HG02852 (cell line): ENCODE measurements around the gene PEX19.
A peak's percentile ranks its signal among the peaks of the same experiment; 100 is the strongest.

Source experiments
- ATAC-seq: cut with Tn5 transposase; IDR thresholded peaks from one replicate; pipeline ENCODE4 v1.9.1; 2021; ENCODE audit warnings: mild to moderate bottlenecking, moderate library complexity; ENCODE audit not compliant: unreplicated experiment

PEX19 gene

DNA sequence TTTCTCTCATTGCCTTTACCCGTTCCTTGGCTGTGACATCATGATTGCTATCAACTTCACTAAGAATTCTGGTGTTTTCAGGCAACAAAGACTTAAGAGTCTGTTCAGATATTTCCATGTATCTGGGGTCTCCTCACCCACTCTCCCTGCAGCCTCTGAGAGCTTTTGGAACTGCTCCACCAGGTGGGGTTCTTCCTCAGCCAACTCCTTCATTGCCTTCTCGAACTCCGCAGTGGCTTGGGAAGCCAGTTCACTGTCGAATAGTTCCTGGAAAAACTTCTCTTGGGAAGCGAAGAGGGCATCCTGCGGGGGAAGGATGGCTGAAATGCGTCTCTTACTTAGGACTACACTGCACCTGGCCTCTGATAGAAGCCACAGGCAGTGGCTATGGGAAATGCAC lies 2.1 kb downstream of the PEX19 start:
- no peak for ATAC-seq

DNA sequence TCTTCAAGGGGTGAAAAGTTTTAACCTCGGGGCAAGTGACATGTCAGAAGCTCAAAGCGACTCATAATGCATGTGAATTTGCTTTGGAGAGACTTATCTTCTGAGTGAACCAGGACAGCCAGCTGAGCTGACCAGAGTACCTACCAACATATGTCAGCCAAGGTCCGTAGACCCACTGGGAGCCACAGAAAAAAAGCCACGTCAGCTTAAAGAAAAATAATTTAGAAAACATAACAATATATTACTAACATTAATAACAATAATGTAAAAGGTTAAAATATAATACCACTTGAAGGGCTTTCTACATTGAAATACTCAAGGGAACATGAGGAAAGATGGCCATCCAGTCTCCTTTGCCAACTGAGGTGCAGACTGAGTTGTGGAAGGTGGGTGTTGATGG lies 6.9 kb downstream of the PEX19 start:
- no peak for ATAC-seq

DNA sequence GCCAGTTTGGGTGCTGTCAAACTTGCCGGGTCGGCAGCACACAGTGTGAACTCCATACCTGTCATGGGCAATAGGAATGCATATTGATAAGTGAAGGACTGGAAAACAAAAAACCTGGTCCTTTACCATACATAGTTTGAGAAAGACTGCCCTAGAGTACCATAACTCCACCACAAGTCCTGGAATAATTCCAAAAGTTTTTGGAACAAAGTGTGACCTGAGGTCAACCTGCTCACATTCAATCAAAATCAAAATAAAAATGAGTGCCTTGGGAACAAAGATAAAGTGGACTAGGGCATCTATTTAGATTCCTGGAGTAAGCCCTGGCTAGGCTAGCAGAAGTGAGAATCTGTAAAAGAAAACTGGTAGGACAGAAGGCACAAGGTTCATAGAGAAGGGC lies 7.6 kb downstream of the PEX19 start:
- ATAC-seq, result no peak

DNA sequence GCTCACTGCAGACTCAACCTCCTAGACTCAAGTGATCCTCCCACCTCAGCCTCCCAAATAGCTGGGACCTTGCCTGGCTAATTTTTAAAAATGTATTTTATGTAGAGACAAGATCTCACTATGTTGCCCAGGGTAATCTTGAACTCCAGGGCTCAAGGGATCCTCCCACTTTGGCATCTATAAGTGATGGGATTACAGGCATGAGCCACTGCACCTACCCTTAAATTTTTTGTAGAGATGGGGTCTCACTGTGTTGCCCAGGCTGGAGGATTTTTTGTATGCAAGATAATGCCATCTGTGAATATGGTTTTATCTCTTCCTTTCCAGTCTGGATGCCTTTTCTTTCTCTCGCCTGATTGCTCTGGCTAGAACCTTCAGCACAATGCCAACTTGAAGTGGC lies 13.9 kb downstream of the PEX19 start:
- no peak for ATAC-seq

DNA sequence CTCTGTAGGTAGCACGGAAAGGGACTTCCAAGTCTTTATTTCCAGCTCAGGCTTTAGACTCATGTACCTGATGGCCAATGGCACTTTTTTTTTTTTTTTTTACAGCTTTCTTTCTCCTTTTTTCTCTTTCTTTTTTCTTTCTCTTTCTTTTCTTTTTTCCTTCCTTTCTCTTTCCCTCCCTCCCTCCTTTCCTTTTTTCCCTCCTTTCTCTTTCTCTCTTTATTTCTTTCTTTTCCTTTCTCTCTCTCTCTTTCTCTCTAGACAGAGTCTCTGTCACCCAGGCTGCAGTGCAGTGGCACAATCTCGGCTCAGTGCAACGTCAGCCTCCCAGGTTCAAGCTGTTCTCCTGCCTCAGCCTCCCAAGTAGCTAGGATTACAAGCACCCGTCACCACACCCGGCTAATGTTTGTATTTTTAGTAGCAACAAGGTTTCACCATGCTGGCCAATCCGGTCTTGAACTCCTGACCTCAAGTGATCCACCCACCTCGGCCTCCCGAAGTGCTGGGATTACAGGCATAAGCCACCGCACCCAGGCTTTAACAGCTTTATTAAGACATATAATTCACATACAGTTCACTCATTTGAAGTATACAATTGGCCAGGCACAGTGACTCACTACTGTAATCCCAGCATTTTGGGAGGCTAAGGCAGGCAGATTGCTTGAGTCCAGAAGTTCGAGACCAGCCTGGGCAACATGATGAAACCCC lies 17.5 kb downstream of the PEX19 start:
- ATAC-seq, result no peak

DNA sequence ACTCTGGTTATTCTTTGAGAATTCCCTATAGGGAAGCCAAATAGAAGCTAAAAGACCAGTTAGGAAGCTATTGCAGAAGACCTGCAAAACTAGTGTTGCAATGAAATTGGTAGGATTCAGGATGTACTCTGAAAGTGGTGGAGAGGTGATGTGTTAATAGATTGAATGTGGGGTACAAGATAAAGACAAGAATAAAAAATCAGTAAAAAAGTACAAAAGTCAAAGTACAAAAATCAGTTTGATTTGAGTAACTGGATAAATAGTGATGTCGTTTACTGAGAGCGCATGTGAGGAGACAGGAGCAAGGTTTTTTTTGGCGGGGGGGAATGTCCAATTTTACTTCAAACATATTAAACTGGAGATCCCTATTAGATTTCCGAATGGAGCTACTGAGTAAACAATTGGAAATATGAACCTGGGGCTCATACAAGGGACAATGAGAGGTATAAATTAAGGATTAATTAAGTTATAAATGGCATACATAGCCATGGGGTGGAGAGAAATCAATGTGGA lies 20.1 kb downstream of the PEX19 start:
- no peak for ATAC-seq

DNA sequence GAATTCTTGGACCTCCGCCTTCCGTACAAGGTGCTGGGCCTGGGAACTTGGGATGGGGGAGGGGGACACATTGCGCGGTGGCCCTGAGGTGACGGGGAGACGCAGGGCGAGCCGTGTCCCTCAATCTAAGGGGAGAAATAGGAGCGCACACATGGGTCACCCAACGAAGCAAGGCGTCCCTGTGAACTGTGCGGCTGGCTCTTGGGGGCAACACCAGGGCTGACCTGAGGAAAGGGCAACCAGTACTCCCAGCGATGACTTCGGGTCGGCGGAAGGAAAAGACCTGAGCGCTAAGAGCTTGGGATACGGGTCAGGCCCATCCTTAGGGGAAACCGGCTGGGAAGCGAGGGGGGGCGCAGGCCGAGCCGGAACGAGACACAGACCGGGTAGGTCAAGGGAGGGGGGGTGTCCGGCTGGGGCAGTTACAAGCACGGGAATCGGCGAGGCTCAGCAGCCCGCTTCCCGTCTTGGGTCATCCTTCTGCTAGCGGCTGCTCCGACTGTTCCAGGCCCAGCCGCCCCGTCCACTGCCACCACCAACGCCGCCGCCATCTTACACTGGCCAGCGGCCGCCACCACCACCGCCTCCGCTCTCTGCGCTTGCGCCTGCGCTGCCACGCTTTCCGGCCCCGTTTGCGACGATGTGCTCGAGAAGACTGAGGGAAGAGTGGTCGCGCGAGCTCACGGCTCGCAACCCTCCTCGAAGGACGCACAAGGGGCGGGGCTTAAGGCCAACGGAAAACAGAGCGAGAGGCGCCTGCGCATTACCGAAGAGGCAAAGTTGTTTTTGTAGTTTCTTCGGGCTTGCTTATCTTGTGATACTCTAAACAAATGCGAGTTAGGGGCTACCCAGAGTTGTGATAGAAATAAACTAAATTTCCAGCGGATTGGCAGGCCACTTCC lies 22.8 kb downstream of the PEX19 start, which contains the start of gene DCAF8:
DCAF8 (minus strand) TSS at position 657 of the 902 bp plus-strand sequence. CDS start 18,541 bp downstream, outside the sequence.
- ATAC-seq, result peak; percentile 78

DNA sequence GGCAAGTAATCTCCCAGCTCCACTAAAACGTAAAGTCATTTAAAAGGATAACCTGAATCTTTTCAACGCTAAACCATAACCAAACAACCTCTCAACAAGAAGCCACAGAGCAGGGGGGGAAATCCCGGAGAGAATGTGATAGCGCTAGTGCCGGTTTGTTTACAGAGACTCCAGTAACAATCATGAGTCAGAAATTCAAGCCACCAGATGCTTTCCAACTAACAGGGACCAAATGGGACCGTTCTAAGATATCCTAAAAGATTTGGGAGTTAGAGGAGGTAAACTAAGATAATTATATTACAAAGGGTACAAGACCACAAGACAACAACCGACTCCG lies 23.4 kb downstream of the PEX19 start:
- ATAC-seq, result peak; percentile 33

DNA sequence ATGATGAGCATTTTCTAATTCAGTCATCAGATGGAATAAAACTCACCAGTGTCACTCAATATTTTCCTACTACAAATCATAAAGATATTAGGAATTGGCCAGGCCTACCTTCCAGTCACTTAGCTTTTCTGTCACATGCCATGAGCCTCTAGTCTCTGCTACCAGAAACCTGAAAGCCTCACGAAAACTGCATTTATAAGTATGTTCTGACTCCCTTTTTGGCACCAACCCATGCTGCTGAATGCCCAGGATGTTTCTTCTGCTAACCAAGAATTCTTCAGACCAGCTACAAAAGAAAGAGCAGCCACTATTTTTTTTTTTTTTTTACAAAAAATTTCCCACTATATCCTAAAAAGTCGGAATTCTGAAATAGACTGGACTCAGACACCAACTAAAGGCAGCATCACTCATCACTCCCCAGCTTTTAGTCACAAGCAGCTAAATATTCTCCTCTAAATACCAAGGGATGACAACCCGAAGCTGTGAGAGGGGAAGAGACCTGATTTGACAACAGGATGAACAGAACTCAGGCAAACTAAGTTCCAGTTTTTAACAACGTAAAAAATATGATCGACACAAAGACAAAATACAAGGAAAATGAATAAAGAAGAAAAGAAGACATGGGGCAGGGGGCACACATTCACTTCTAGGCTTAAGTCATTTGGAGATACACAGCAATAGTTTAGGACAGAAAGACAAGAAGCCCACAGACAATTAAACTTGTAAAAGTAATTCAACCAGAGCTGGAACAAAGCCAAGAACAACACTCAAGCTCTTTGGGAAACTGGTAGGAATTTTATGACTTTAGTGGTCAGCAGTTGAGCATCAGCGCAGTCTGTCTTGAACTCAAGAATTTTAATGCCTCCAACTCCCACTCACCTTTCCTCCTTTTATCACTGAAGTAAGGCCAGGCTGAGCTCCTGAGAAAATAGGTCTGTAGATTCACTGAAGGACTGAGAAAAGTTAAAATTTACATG lies 24.2 kb downstream of the PEX19 start:
- no peak for ATAC-seq

DNA sequence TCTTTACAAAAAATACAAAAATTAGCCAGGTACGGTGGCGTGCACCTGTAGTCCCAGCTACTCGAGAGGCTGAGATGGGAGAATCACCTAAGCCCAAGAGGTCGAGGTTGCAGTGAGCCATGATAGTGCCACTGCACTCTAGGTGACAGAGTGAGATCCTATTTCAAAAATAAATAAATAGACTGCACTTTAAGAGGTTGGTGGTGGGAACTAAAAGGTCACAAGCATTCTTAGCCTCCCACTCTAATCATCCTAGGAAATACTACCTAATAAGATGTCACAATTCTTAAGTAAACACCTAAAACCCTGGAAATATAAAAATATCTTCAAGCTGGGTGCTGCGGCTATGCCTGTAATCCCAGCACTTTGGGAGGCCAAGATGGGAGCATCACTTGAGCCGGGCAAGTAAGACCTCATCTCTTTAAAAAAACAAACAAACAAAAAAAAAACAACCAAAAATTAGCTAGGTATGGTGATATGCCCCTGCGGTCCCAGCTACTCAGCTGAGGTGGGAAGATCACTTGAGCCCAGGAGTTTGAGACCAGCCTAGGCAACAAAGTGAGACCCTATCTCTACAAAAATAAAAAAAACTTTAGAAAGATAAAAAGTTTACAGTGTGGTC lies 26.6 kb downstream of the PEX19 start:
- ATAC-seq, result no peak

DNA sequence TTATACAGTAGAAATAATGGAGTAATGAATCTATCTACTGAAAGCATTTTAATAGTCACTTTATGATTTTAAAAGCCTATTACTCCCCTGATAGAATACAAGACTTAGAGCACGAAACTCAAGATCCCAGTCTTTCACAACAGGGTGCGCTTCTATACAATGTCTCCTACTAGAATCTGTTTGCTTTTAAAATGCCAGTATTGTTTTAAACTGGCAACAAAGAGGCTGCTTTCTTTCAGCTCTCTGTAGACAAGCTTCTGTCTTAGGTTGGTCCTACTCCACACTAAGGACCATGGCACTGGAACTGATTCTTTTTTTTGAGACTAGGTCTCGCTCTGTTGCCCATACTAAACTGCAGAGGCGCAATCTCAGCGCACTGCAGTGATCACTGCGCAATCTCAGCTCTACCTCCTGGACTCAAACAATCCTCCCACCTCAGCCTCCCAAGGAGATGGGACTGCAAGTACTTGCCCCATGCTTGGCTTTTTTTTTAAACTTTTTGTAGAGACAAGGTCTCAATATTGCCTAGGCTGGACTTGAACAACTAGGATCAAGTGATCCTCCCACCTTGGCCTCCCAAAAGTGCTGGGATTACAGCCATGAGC lies 27.4 kb downstream of the PEX19 start:
- ATAC-seq, result no peak

DNA sequence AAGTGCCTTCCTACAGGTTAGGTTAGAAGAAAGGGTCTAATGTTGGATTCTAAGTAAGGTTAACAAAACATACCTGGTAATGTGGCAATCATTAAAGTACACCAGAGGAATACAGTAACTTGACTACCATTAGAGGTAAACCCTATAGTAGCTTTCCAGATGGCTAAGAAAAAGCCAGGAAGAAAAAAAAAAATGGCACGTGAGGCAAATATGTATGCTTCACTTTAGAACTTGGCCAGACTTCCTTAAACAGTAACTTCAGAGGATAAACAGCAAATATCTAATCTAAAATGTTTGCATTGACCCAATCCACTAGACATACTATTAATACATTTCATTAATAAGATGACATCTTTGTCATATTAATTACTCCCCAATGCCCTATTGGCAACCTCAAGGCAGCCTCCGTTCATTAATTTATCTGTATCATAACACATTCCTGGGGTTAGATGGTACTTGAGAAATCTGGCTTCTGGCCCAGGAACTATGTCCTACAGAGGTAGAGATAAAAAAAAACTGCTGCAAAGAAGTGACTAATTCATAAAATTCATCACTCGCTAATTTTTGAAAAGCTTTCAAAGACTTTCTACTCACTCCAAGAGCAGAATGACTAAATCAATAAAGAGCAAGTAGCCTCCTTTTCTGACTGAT lies 28.4 kb downstream of the PEX19 start:
- ATAC-seq, result no peak

DNA sequence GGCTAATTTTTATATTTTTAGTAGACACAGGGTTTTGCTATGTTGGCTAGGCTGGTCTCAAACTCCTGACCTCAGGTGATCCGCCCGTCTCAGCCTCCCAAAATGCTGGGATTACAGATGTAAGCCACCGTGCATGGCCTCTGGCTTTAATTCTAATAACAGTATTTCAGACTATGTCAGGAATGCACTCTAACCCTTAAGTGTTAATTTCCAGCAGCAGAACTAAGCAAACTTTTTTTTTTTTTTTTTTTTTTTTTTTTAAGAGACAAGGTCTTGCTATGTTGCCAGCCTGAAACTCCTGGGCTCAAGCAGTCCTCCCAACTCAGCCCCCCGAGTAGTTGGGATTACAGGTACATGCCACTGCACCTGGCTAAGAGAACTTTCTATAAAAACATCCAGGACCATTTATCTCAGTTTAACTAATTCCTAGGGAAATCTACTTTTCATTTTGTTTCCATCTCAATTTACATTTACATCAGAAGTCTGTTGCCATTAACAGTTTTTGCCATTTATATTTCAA lies 29.1 kb downstream of the PEX19 start:
- no peak for ATAC-seq

DNA sequence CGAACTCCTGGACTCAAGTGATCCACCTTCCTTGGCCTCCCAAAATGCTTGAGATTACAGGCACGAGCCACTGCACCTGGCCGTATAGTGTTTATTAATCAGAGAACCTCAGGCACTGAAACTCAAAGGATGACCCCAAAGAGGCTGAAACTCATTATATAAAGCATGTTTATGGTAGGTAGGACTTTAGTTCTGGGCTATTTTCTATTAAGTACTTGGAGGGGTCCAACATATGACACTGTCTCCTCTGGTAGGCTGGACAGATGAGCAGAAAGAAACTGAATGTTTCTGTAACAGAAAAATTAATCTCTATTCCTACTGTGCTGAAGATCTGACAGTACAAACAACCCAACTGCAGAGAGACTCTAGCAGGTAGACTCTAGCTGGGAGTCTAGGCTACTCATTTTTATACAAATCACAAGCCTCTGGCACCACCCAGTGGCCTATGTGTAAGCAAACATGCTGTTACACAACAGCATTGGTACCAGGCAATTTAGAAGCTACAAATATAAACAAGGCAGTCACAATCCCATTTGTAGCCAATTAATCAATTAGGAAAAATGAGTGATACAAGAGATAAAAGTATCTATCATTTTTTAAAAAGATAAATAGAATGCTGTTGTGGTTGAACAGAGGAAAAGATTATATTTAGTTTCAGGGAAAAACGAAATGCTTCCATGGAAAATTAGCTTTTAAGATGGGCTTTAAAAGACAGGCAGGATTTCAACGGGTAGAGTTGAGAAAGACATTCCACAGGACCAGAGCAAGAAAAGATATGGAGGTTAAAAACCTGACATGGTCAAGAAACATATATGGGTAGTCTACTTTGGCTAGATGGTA lies 33.0 kb downstream of the PEX19 start:
- ATAC-seq, result peak; percentile 75

DNA sequence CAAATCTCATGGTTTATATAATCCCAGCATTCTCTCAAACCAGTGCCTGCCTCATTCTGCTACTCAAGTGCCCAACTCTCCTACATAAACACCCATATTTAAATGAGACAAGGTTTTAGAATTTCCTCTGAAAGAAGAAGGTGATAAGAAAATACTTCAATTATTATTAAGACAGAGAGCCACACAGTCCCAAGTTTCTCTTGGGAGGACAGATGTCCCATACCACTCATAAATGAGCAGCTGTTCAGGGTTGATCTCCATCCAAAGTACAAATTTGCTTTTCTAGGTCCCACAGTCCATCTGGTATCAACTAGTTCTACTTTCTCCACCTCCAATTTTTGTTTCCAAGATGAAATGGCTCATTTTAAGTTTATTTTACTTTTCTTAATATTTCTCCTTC lies 33.9 kb downstream of the PEX19 start:
- ATAC-seq, result no peak

DNA sequence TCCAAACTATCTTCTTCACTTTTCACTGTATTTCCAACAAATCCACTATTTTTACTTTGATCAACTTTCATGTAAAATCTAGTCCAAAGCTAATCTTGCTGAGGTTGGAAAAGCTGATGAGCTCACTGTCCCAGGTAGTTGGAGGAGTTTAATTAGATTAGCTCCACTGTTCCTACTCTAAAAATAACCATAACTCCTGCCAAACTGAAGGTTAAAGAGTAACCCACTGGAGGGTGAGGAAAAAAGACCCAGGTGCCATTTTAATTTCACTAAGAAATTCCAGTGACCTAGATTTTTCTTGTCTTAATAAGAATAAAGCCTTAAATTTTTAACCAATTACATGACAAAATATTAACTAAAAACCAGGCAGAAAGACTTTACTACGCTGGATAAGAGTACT lies 37.9 kb downstream of the PEX19 start:
- ATAC-seq, result no peak

DNA sequence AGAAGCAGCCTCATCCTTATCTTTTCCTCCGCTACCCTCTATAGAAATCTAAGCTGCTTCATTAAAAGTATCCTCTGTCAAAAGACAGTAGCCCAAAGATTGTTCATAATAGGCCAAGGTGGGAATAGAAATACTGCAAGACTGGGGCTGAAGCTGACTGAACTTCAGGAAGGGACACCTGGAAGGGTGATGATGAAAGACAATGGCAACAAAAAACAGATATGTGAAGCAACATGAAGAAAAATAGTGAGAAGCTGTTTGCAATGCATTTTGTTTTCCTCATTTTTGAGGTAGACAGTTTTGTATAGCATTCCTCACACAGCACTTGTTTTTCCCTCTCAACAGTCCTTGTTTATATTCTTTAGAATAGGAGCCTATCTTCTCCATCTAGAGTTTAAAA lies 39.5 kb downstream of the PEX19 start:
- no peak for ATAC-seq

DNA sequence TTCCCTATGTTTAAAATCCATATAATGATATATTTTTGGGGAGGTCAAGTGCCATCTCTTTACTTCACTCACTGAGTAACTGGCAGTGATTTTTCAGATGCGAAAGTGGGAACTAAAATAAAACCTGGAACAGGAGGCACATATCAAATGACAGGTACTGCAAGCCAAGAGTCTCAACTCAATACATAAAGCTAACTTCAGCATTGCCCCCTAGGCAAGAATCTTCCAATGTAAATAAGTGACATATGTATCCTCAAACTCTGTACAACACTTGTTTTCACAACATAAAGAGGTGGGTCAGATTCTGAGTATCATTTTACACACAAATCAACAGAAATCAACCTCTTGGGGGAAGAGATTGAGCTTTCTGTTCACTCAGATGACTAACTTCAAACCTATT lies 40.7 kb downstream of the PEX19 start:
- ATAC-seq, result no peak
